RWPE1 (cell line): Measurements from ENCODE around the gene SMARCC2.

ENCODE experiments used
- CTCF ChIA-PET: fragments of 350-600 bp; sonication (Branson Sonifier 250); formaldehyde crosslinking; extraction: SDS; loops from one replicate; lab custom pipeline; 2021; lab: Yijun Ruan, JAX
- POLR2A ChIA-PET: fragments of 400-600 bp; formaldehyde crosslinking; extraction: SDS; loops from one replicate; lab custom pipeline; 2020; ENCODE audit warnings: antibody characterized with exemption; ENCODE audit not compliant: low non-redundant PET; lab: Yijun Ruan, JAX
- DNase-seq: peaks from one replicate; pipeline ENCODE4 v3.0.0; 2012; ENCODE audit warnings: low spot score
- H3K27ac ChIP-seq: fragments of 450-650 bp; 2 replicates; pipeline ENCODE4 v1.5.1; 2017
- TF ChIP-seq, protein P1 (sequence below): fragments of 450-650 bp; conservative IDR thresholded peaks from 2 replicates; pipeline ENCODE4 v1.5.1; 2017; ENCODE audit warnings: low read depth, mild to moderate bottlenecking

The SMARCC2 gene

DNA sequence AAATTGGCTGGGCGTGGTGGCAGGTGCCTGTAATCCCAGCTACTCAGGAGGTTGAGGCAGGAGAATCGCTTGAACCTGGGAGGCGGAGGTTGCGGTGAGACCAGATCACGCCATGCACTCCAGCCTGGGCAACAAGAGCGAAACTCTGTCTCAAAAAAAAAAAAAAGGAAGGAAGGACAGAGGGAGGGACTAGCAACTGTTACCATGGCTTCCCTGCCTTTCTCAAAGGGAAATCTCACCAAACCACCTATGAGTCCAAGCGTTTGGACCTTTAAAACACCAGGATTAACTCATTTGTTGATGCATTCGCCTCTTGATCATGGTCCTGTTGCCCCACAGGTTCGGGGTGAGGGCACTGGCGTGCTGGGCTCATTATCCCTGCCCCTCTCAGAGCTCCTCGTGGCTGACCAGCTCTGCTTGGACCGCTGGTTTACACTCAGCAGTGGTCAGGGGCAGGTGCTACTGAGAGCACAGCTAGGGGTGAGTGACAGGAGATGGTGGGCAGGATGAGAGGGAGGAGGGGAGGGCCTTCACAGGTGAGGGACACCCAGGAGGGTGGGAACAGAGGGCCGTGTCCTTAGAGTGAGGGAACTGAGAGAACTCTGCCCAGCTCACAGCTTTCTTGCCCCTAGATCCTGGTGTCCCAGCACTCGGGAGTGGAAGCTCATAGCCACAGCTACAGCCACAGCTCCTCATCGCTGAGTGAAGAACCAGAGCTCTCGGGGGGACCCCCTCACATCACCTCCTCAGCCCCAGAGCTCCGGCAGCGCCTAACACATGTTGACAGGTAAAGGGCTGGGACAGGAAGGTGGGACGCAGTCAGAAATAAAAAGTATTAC, 47.1 kb downstream of the SMARCC2 start:
- DNase-seq = no peak
- TF ChIP-seq, protein P1, sequence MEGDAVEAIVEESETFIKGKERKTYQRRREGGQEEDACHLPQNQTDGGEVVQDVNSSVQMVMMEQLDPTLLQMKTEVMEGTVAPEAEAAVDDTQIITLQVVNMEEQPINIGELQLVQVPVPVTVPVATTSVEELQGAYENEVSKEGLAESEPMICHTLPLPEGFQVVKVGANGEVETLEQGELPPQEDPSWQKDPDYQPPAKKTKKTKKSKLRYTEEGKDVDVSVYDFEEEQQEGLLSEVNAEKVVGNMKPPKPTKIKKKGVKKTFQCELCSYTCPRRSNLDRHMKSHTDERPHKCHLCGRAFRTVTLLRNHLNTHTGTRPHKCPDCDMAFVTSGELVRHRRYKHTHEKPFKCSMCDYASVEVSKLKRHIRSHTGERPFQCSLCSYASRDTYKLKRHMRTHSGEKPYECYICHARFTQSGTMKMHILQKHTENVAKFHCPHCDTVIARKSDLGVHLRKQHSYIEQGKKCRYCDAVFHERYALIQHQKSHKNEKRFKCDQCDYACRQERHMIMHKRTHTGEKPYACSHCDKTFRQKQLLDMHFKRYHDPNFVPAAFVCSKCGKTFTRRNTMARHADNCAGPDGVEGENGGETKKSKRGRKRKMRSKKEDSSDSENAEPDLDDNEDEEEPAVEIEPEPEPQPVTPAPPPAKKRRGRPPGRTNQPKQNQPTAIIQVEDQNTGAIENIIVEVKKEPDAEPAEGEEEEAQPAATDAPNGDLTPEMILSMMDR = no peak
- ChIA-PET POLR2A (interaction anchor here (0.7 kb wide), 1 partner anchor 201 kb away, joined by 4 read pairs; no protein-coding TSS in a partner anchor), CTCF (interaction anchor here (0.6 to 0.7 kb wide), 2 partner anchors 19 to 487 kb away, joined by 3 read pairs; no protein-coding TSS in a partner anchor)
- H3K27ac ChIP-seq = peak overlapping the region; percentile 49

DNA sequence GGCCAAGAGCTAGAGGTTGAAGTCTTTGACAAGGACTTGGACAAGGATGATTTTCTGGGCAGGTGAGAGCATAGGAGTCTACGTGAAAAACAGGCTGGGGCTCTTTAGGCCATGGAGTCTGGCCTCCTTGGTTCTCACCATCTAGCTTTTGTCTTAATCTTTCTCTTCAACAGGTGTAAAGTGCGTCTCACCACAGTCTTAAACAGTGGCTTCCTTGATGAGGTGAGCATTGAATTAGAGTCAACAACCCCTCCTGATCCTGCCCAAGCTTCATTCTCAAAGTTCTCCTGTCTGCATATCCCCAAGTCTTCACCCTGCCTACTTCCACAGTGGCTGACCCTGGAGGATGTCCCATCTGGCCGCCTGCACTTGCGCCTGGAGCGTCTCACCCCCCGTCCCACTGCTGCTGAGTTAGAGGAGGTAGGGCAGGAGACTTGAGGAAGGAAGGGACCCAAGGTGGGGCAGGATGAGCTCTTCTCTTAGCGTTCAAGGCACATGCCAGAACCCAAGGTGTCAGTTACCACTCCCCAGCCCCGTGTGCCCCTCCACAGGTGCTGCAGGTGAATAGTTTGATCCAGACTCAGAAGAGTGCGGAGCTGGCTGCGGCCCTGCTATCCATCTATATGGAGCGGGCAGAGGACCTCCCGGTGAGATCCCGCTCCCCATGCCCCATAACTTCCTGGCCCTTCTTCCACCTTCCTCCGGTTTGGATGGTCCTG, 51.3 kb downstream of the SMARCC2 start:
- ChIA-PET CTCF (interaction anchor here (0.6 to 1.2 kb wide), 3 partner anchors 18 to 120 kb away, joined by 3 to 6 read pairs (median 6); no protein-coding TSS in a partner anchor), POLR2A (no interaction called here)
- TF ChIP-seq, protein P1 = no peak
- peak overlapping the region; percentile 10; the same call in 1 of the 2 replicates for H3K27ac ChIP-seq
- no peak for DNase-seq

DNA sequence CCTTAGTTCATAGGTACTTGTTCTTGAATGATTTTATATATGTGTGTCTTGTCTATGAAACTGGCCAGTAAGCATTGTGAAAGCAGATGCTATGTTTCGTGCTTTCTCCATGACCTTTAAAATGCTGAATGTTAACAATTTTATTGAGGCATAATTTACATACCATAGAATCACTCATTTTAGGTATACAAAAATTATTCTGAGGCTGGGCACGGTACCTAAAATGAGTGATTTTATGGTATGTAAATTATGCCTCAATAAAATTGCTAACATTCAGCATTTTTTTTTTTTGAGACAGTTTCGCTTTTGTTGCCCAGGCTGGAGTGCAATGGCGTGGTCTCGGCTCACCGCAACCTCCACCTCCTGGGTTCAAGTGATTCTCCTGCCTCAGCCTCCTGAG, 54.4 kb downstream of the SMARCC2 start:
- no peak for DNase-seq
- no peak overlapping the region for H3K27ac ChIP-seq
- TF ChIP-seq, protein P1 = no peak
- ChIA-PET POLR2A (no interaction called here), CTCF (no interaction called here)

DNA sequence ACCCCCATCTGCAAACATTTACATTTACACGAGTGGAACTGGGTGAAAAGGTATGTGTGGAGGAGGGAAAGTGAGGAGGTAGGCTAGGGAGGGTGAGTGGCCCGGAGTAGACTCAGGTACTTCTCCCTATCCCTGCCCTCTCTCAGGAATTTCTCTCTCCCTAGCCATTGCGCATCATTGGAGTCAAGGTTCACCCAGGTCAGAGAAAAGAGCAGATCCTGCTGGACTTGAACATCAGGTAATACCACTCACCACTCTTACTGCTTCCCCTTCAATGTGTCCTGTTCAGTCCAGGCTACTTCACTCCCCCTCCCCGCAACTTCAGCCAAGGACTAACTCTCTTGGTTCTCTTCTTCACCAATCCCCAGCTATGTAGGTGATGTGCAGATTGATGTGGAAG, 58.4 kb downstream of the SMARCC2 start:
- H3K27ac ChIP-seq = peak overlapping the region; percentile 91
- DNase-seq = no peak
- ChIA-PET POLR2A (no interaction called here), CTCF (interaction anchor here (0.7 kb wide), 1 partner anchor 13 kb away, joined by 5 read pairs; no protein-coding TSS in a partner anchor)
- TF ChIP-seq, protein P1 = no peak

DNA sequence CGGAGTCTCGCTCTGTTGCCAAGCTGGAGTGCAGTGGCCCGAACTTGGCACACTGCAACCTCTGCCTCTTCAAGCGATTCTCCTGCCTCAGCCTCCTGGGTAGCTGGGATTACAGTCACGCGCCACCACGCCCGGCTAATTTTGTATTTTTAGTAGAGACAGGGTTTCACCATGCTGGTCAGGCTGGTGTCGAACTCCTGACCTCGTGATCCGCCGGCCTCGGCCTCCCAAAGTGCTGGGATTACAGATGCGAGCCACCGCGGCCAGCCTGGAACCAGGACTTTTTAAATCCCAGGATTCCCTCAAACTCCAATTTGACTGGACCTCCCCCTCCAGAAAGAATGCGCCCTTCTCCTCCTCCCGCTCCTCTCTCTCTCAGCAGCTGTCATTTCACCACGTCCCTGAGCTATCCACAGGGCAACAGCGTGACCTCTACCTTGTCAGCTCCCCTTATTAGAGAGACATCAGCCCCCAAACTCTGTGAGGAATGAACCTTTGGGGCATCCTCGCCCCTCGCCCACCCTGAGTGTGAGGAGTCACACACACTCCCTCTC, 59.3 kb downstream of the SMARCC2 start:
- TF ChIP-seq, protein P1 = no peak
- POLR2A ChIA-PET = no interaction called here
- DNase-seq = no peak
- H3K27ac ChIP-seq = peak overlapping the region; percentile 91
- CTCF ChIA-PET = interaction anchor here (1.5 kb wide), 1 partner anchor 22 kb away, joined by 6 read pairs; the partner anchor contains the start of gene MYL6B
